Measurements from ENCODE around the gene IPO9.
A peak's percentile ranks its signal among the peaks of the same experiment; 100 is the strongest.

Gene IPO9

GRCh38 chr1:201884425-201884824 is 55.5 kb downstream of the IPO9 start:
- Histone ChIP-seq H3K4me1 (peaks cover 0 to 51% (median 40%) of the 10 kb centered on the region in 4 donors), H3K4me3 (no peak overlapping the region), H3K9me3 (no peaks in the 10 kb centered on the region), H3K27me3 (no peaks in the 10 kb centered on the region), H3K36me3 (no peaks in the 10 kb centered on the region), H3K27ac (peak overlapping the region; percentile 54 to 60)
- TF ChIP-seq CTCF (IDR thresholded peaks at IDR 0.05), result no peak
- intact Hi-C loops (cut with DNase I; ENCODE audit: low total_unique reads), result loop anchor here (10.0 kb wide), 1 partner anchor 260 kb away; the partner anchor contains the start of gene ARL8A
- DNase-seq, result no peak

- no peak for TF ChIP-seq CTCF (IDR thresholded peaks at IDR 0.05)
- peak in 1 of 2 donors; percentile 58 for DNase-seq
- Histone ChIP-seq H3K4me3 (no peak overlapping the region), H3K36me3 (peaks cover 0 to 3% (median 0%) of the 10 kb centered on the region in 3 donors), H3K27me3 (no peaks in the 10 kb centered on the region), H3K9me3 (no peaks in the 10 kb centered on the region), H3K4me1 (peaks cover 0 to 62% (median 50%) of the 10 kb centered on the region in 4 donors), H3K27ac (peak overlapping the region; percentile 54 to 60)
- intact Hi-C loops (cut with DNase I; ENCODE audit: low total_unique reads), result loop anchor here (10.0 kb wide), 1 partner anchor 259 kb away; the partner anchor contains the start of gene ARL8A
These were observed 56.6 kb downstream of the IPO9 start for GRCh38 chr1:201885531-201886075.

- Histone ChIP-seq H3K4me1 (peaks cover 0 to 69% (median 56%) of the 10 kb centered on the region in 4 donors), H3K27ac (peak overlapping the region; percentile 54 to 60), H3K9me3 (no peaks in the 10 kb centered on the region), H3K36me3 (peaks cover 0 to 8% (median 0%) of the 10 kb centered on the region in 3 donors), H3K4me3 (no peak overlapping the region), H3K27me3 (no peaks in the 10 kb centered on the region)
- peak in 1 of 2 donors; percentile 66 for DNase-seq
- TF ChIP-seq CTCF (IDR thresholded peaks at IDR 0.05), result no peak
- intact Hi-C loops (cut with DNase I; ENCODE audit: low total_unique reads), result loop anchor here (10.0 kb wide), 1 partner anchor 259 kb away; the partner anchor contains the start of gene ARL8A
These were observed 57.3 kb downstream of the IPO9 start for GRCh38 chr1:201886103-201886885.

GRCh38 chr1:201887116-201887866 is 58.3 kb downstream of the IPO9 start:
- peaks cover 0 to 8% (median 0%) of the 10 kb centered on the region in 3 donors for H3K36me3 ChIP-seq
- peak in 1 of 2 donors; percentile 41 for DNase-seq
- H3K27me3 ChIP-seq, result no peaks in the 10 kb centered on the region
- no peak overlapping the region for H3K4me3 ChIP-seq
- H3K9me3 ChIP-seq, result no peaks in the 10 kb centered on the region
- H3K27ac ChIP-seq, result peak overlapping the region; percentile 80 to 95
- TF ChIP-seq CTCF (IDR thresholded peaks at IDR 0.05), result no peak
- peaks cover 0 to 79% (median 63%) of the 10 kb centered on the region in 4 donors for H3K4me1 ChIP-seq
- intact Hi-C loops (cut with DNase I; ENCODE audit: low total_unique reads), result loop anchor here (10.0 kb wide), 1 partner anchor 258 kb away; the partner anchor contains the start of gene ARL8A

Data from tibial artery (tissue), 4 donors.